ENCODE measurements around the gene ATN1. TPM values are rescaled to one million over a fixed set of nuclear protein-coding genes. Genes with fewer than 3 reads are reported as not detected.
A peak's percentile ranks its signal among the peaks of the same experiment; 100 is the strongest.
"Not testable (repeated sequence)": the region's sequence is repeated elsewhere in the genome, so short reads cannot be mapped to it uniquely, and the experiment has no call there.

Gene ATN1
- total and polyA plus RNA-seq, 5 donors, result 70.1 to 89.3 (median 88.5) TPM

- H3K27ac ChIP-seq (ENCODE audit: low read length); H3K9me3 ChIP-seq (ENCODE audit: control insufficient read depth, low read length); H3K4me1 ChIP-seq (ENCODE audit: control insufficient read depth, insufficient read depth, low read length); H3K4me3 ChIP-seq (ENCODE audit: low read length); ATAC-seq; intact Hi-C loops (cut with DNase I); H3K27me3 ChIP-seq (ENCODE audit: control insufficient read depth, insufficient read depth): not testable (repeated sequence)
- WGBS, result 93% methylated on average over 21 of the region's 21 CpGs
- DNase-seq, result peak in 1 of 3 donors; percentile 59
Observed at GRCh38 chr12:6889775-6890573, 37.8 kb upstream of the ATN1 start.

DNA sequence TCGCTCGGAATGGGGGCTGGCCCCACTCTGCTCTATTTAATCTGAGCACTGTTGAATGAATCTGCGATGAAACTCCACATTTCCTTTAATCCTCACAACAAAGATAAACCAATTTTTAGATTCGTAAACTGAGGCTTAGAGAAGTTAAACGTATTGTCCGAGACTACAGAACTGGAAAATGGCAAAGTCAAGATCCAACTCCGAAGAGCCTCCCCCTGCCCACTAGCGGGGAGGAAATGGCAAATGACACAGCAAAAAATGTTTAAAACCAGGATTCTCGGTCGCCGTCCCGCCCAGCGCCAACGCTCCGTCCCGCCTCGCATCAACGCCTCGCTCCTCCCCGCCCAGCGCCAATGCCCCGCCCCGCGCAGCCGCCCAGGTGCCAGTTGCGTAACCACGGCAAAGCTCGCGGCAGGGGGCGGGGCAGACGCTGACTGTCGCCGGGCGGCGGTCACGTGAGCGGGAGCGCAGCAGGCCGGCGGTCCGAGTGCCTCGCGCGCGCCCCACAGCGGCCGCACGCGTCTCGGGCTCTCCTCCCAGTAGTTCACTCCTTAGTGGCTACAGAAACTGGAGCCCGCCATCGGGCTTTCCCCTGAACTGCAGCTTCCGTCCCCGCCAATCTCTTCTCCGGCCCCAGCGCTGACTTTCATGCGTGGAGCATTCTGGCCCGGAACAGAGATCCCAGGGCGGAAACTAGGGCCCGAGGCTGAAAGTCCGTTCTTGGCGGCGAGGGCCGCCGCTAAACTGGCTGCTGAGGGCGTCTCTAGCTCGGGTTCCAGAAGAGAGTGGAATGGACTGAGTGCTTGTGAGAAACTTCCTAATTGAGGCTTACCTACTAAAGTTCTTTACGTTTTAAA, 36.7 kb upstream of the ATN1 start:
- Histone ChIP-seq H3K4me3 (ENCODE audit: low read length) (peak overlapping the region; percentile 63), H3K27ac (ENCODE audit: low read length) (peak overlapping the region; percentile 96), H3K9me3 (ENCODE audit: control insufficient read depth, low read length) (no peaks in the 10 kb centered on the region), H3K4me1 (ENCODE audit: control insufficient read depth, insufficient read depth, low read length) (peaks cover 2% of the 10 kb centered on the region), H3K27me3 (ENCODE audit: control insufficient read depth, insufficient read depth) (no peaks in the 10 kb centered on the region)
- DNase-seq, result peak; percentile 98 to 100 (median 100)
- peak; percentile 97 to 98 for ATAC-seq
- intact Hi-C loops (cut with DNase I), result no loop called here
- WGBS, result 1% methylated on average over 68 of the region's 68 CpGs

DNA sequence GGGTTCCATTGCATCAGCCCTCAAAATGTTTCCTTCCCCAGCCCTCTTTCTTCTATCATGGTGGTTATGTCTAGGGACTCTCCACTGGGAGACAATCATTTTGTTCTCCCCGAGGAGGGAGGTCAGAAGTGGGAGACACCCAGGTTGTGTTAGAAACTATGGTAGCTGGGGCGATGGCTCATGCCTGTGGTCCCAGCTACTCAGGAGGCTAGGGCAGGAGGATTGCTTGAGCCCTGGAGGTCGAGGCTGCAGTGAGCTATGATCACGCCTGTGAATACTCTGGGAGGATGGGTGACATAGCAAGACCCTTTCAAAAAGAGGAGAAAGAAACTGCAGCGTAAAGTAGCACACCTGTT, 36.1 kb upstream of the ATN1 start:
- Histone ChIP-seq H3K27ac (ENCODE audit: low read length) (peak overlapping the region; percentile 96), H3K4me1 (ENCODE audit: control insufficient read depth, insufficient read depth, low read length) (peaks cover 2% of the 10 kb centered on the region), H3K27me3 (ENCODE audit: control insufficient read depth, insufficient read depth) (no peaks in the 10 kb centered on the region), H3K4me3 (ENCODE audit: low read length) (peak overlapping the region; percentile 63), H3K9me3 (ENCODE audit: control insufficient read depth, low read length) (no peaks in the 10 kb centered on the region)
- intact Hi-C loops (cut with DNase I), result no loop called here
- no peak for DNase-seq
- 86% methylated on average over 5 of the region's 5 CpGs for WGBS
- peak; percentile 5 to 7 for ATAC-seq

DNA sequence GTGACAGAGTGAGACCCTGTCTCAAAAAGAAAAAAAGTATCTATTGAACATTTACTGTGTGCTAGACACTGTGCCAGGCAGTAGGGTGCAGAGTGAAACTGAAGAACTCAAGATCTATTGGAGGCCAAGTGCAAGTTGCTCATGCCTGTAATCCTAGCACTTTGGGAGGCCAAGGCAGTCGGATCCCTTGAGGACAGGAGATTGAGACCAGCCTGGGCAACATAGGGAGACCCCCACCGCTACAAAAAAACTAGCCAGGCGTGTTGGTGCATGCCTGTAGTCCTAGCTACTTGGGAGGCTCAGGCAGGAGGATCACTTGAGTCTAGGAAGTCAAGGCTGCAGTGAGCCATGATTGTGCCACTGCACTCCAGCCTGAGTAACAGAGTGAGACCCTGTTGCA, 35.1 kb upstream of the ATN1 start:
- 93% methylated on average over 3 of the region's 3 CpGs for WGBS
- H3K4me1 ChIP-seq (ENCODE audit: control insufficient read depth, insufficient read depth, low read length); ATAC-seq; H3K27me3 ChIP-seq (ENCODE audit: control insufficient read depth, insufficient read depth); intact Hi-C loops (cut with DNase I); H3K27ac ChIP-seq (ENCODE audit: low read length); H3K4me3 ChIP-seq (ENCODE audit: low read length); DNase-seq; H3K9me3 ChIP-seq (ENCODE audit: control insufficient read depth, low read length): not testable (repeated sequence)

DNA sequence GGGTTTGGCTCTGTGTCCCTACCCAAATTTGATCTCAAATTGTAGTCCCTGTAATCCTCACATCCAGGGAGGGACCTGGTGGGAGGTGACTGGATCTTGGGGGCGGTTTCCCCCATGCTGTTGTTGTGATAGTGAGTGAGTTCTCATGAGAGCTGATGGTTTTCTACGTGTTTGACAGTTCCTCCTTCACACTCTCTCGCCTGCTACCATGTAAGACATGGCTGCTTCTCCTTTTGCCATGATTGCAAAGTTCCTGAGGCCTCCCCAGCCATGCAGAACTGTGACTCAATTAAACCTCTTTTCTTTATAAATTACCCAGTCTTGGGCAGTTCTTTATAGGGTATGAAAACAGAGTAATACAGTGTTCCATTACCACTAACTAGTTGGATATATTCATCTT, 33.4 kb upstream of the ATN1 start:
- 76% methylated on average over 3 of the region's 3 CpGs for WGBS
- Histone ChIP-seq H3K27ac (ENCODE audit: low read length) (no peak overlapping the region), H3K4me1 (ENCODE audit: control insufficient read depth, insufficient read depth, low read length) (peaks cover 2% of the 10 kb centered on the region), H3K27me3 (ENCODE audit: control insufficient read depth, insufficient read depth) (no peaks in the 10 kb centered on the region), H3K4me3 (ENCODE audit: low read length) (no peak overlapping the region), H3K9me3 (ENCODE audit: control insufficient read depth, low read length) (no peaks in the 10 kb centered on the region)
- ATAC-seq, result no peak
- no peak for DNase-seq
- intact Hi-C loops (cut with DNase I), result no loop called here

DNA sequence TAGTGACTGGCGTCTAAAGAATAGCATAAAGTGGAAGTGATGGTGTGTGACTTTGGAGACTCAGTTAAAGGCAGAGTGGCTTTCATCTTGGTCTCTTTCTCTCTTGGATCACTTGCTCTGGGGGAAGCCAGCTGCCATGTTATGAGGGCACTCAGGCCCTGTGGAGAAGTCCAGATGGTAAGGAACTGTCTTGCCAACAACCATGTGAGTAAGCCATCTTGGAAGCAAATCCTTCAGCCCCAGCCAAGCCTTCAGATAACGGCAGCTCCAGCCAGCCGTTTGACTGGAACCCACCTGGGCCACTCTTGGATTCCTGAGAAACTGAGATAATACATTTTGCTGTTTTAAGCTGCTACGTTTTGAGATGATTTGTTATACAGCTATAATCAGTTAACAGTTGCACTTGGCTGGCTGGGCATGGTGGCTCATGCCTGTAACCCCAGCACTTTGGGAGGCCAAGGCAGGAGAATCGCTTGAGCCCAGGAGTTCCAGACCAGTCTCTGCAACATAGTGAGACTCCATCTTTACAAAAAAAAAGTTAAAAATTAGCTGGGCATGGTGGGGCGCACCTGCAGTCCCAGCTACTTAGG, 30.8 kb upstream of the ATN1 start:
- Histone ChIP-seq H3K27me3 (ENCODE audit: control insufficient read depth, insufficient read depth) (no peaks in the 10 kb centered on the region), H3K27ac (ENCODE audit: low read length) (no peak overlapping the region), H3K9me3 (ENCODE audit: control insufficient read depth, low read length) (no peaks in the 10 kb centered on the region), H3K4me1 (ENCODE audit: control insufficient read depth, insufficient read depth, low read length) (no peaks in the 10 kb centered on the region), H3K4me3 (ENCODE audit: low read length) (no peak overlapping the region)
- DNase-seq (no peak), ATAC-seq (no peak)
- WGBS, result 75% methylated on average over 6 of the region's 6 CpGs
- intact Hi-C loops (cut with DNase I), result no loop called here

DNA sequence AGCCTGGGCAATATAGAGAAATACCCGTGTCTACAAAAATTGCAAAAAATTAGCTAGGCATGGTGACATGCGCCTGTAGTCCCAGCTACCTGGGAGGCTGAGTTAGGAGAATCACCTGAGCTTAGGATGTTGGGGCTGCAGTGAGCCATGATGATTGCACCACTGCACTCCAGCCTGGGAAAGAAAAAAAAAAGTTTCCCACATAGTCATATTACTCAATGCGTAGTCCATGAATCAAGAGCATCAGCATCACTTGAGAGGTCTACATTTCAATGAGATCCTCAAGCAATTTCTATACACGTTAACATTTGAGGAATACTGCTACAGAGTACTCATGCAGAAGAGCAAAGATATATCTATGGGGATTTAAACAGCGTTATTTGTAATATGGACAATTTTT, 28.3 kb upstream of the ATN1 start:
- ATAC-seq (no peak), DNase-seq (no peak)
- intact Hi-C loops (cut with DNase I), result no loop called here
- no peak overlapping the region for H3K4me3 ChIP-seq (ENCODE audit: low read length)
- 70% methylated on average over 5 of the region's 5 CpGs for WGBS
- H3K27ac ChIP-seq (ENCODE audit: low read length), result no peak overlapping the region
- no peaks in the 10 kb centered on the region for H3K9me3 ChIP-seq (ENCODE audit: control insufficient read depth, low read length)
- H3K27me3 ChIP-seq (ENCODE audit: control insufficient read depth, insufficient read depth), result no peaks in the 10 kb centered on the region
- H3K4me1 ChIP-seq (ENCODE audit: control insufficient read depth, insufficient read depth, low read length), result no peaks in the 10 kb centered on the region

DNA sequence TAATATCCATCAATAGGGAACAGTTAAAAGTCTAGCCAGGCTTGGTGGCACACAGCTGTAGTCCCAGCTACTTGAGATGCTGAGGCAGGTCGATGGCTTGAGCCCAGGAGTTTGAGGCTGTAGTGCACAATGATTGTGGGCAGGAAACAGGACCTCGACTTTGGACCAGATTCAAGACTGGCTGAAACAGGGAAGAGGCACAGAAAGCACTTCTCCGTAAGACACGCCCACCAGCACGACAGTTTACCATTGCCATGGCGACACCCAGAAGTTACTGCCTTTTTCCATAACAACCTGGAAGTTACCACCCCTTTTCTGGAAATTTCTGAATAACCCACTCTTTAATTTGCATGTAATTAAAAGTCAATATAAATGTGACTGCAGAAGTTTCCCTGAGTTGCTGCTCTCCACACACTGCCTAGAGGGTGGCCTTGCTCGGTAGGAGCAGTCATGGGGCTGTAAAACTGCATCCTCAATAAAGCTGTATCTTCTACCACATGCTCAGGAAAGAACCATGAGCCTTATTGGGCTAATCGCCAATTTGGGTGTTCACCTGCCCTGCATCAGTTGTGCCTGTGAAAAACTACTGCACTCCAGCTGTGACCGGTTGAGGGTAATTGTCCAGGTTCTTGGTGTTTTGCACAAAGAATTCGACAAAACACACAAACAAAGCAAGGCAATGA, 27.8 kb upstream of the ATN1 start:
- DNase-seq, result peak; percentile 76 to 85 (median 80)
- 47% methylated on average over 10 of the region's 10 CpGs for WGBS
- no peaks in the 10 kb centered on the region for H3K4me1 ChIP-seq (ENCODE audit: control insufficient read depth, insufficient read depth, low read length)
- intact Hi-C loops (cut with DNase I), result no loop called here
- H3K4me3 ChIP-seq (ENCODE audit: low read length), result no peak overlapping the region
- no peaks in the 10 kb centered on the region for H3K9me3 ChIP-seq (ENCODE audit: control insufficient read depth, low read length)
- peak; percentile 42 to 66 for ATAC-seq
- no peak overlapping the region for H3K27ac ChIP-seq (ENCODE audit: low read length)
- no peaks in the 10 kb centered on the region for H3K27me3 ChIP-seq (ENCODE audit: control insufficient read depth, insufficient read depth)

- ATAC-seq, result no peak
- Histone ChIP-seq H3K4me1 (ENCODE audit: control insufficient read depth, insufficient read depth, low read length) (no peaks in the 10 kb centered on the region), H3K4me3 (ENCODE audit: low read length) (no peak overlapping the region), H3K27me3 (ENCODE audit: control insufficient read depth, insufficient read depth) (no peaks in the 10 kb centered on the region), H3K27ac (ENCODE audit: low read length) (no peak overlapping the region), H3K9me3 (ENCODE audit: control insufficient read depth, low read length) (no peaks in the 10 kb centered on the region)
- no peak for DNase-seq
- intact Hi-C loops (cut with DNase I), result no loop called here
- 83% methylated on average over 4 of the region's 4 CpGs for WGBS
Observed at GRCh38 chr12:6902448-6902847, 25.3 kb upstream of the ATN1 start.

GRCh38 chr12:6903722-6904121, 24.0 kb upstream of the ATN1 start:
- 78% methylated on average over 1 of the region's 1 CpG for WGBS
- Histone ChIP-seq H3K9me3 (ENCODE audit: control insufficient read depth, low read length) (no peaks in the 10 kb centered on the region), H3K4me1 (ENCODE audit: control insufficient read depth, insufficient read depth, low read length) (no peaks in the 10 kb centered on the region), H3K4me3 (ENCODE audit: low read length) (no peak overlapping the region), H3K27ac (ENCODE audit: low read length) (no peak overlapping the region), H3K27me3 (ENCODE audit: control insufficient read depth, insufficient read depth) (no peaks in the 10 kb centered on the region)
- no peak for DNase-seq
- intact Hi-C loops (cut with DNase I), result no loop called here
- ATAC-seq, result no peak

Data from right cardiac atrium (tissue), 5 donors.